Stimulated activated CD4-positive, alpha-beta T cell treated with anti-CD3 and anti-CD28 coated beads, Interleukin-4, amount 100 ng/mL, for 4 hours (primary cell): ENCODE results near the gene TUSC2.

Experiments
- DNase-seq, 2 experiments: peaks; one replicate each; pipeline ENCODE4 v3.0.0-alpha.2; 2020

The TUSC2 gene

GRCh38 chr3:50354186-50354764 lies 26.3 kb upstream of the TUSC2 start:
- DNase-seq = no peak

DNA sequence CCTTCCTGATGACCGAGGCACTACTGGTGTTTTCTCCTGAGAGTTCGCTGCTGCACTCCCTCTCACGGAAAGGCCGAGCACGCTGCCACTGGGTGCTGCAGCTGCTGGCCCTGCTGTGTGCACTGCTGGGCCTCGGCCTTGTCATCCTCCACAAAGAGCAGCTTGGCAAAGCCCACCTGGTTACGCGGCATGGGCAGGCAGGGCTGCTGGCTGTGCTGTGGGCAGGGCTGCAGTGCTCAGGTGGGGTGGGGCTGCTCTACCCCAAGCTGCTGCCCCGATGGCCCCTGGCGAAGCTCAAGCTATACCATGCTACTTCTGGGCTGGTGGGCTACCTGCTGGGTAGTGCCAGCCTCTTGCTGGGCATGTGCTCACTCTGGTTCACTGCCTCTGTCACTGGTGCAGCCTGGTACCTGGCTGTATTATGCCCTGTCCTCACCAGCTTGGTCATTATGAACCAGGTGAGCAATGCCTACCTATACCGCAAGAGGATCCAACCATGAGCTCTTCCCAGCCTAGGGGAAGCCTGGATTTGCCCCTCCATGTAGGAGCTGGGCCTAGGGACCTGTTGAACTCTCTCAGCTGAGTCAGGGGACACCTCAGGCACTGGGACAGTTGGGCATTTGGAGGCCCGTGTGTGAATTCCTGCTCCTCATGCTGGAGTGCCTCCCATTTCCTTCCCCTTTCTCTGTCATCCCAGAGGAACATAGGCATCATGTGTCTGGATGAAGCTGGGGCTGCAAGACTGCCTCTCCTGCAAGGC lies 25.4 kb upstream of the TUSC2 start:
- DNase-seq = no peak

GRCh38 chr3:50352781-50353180 lies 24.8 kb upstream of the TUSC2 start:
- no peak for DNase-seq

DNA sequence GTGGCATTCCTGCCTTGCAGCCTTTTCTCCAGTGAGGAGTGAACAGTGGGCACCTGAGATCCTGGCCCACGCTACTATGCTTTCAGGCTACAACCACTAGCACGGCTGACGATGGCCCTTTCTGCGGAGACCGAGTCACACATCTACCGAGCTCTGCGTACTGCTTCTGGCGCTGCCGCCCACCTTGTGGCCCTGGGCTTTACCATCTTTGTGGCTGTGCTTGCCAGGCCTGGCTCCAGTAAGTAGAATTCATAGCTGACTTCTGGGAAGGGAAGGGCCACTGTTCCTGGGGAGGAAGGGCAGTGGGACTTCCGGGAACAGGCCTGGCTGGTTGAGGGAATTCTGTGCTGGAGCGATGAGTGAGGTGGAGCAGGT lies 23.3 kb upstream of the TUSC2 start:
- no peak for DNase-seq

GRCh38 chr3:50350527-50351322 lies 22.7 kb upstream of the TUSC2 start, which contains the start of the genes CYB561D2 and NPRL2:
CYB561D2 (plus strand) TSS chr3:50350862; CDS start chr3:50351434, 572 bp downstream.
NPRL2 (minus strand) TSS chr3:50350775; CDS start chr3:50350652, 123 bp downstream.
- DNase-seq = peak; percentile 98 to 99

- DNase-seq = no peak
Measured at GRCh38 chr3:50350213-50350526, 22.1 kb upstream of the TUSC2 start.

DNA sequence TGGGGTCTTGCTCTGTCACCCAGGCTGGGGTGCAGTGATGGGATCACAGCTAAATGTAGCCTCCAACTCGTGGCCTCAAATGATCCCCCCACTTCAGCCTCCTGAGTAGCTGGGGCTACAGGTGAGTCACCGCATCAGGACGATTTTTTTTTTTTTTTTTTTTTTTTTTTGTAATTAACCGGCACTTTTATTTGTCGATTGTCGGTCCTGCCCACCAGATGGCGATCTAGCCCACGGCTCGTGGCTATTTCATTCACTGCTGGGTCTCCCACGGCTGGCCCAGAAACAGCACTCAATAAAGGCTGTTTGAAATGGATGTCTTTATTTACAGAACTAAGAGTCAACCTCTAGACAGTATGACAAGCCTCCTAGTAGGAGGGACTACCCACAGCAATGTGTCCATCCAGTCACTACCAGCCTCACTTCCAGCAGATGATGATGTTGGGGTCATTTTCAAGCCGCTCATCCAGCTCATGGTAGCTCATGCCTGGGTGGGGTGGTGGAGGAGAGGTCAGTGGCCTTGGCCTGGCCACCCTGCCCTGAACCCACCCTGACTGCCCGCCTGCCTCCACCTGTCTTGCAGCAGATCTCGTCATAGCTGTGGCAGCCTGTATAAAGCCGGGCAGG lies 19.3 kb upstream of the TUSC2 start:
- peak; percentile 56 to 75 for DNase-seq

DNA sequence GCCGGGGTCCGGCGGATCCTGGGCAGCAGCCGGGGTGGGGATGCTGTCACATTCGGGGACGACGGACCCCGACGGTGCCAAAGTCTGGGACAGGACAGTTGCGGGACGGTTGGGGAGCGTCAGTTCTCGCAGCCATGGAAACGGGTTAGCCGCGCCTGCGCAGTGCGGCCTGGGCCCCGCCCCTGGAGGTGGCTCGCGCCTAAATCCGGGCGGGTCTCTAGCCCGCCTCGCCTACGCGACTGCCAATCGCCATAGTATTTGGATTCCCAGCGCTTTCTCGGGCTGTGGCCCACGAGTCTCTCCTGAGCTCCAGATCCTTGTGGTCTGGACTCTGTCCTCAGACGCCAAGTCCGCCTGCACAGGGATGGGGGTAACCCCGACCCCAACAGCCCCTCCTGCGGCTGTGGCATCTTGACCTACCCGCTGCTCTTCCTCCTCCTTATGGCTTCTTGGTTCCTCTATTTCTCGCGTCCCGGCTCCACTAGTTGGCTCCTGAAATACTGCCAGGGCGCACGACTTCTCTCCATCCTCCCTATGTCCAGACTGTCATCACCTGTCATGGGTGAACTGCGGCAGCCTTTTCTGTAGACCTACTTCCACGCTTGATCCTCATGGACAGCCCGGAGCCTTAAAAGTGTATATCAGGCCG lies 17.7 kb upstream of the TUSC2 start, which contains the start of gene ZMYND10:
Gene ZMYND10 (minus strand): TSS at position 147 of the 649 bp plus-strand sequence. CDS start 153 bp downstream, outside the sequence.
- DNase-seq = peak; percentile 64 to 71

DNA sequence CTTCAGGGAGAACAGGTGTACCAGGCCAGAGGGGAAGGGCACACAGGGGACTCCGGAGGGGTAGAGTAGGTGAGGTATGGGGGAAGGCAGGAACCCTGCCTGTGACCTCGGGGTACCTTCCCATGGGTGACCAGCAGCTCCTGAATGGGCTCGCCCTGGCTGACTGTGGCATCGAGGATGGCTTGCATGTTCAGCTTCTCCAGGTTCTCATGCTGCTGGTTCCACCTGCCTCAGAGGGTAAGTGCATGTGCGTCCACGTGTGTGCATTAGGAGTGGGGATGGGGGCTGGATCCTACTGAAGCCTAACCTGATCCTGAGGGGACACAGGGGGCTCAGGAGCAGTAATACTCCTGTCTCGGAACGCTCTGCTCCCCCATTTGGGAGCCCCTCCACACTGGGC lies 17.0 kb upstream of the TUSC2 start:
- DNase-seq = no peak

DNA sequence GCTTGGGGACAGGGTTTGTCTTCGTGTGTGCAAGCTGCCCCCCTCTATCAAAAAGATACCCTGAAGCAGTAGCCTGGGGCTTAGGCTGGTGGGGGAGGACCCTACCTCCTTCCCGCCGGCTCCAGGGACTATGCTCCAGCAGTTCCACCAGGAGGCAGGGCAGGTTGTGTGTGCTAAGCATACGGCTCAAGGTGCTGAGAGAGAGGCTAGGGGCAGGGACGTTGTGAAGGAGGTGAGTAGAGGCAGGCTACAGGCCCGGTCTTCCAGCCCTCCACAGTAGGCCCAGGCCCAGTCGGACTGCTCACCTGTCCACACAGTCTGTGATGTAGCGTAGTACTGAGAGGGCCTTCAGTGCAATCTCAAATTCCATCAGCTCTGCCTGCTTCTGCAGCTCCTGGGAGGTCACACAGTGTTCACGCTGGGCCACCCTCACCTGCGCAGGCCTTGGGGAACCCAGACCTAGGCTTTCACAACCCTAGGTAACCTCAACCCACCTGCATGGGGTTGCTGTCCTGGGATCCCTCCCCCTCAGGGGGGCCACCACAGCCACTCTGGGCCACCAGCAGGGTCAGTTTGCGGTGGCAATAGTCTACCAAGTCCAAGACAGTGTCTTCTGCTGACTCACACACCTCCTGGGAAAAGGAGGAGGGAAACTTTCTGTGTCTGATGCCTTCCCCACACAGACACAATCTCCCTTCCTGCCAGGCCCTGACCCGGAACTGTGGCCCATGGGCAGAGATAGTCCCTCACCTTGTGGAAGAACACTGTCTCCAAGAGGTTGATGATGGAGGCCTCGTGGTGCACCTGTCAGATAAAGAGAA lies 15.0 kb upstream of the TUSC2 start:
- DNase-seq = no peak

DNA sequence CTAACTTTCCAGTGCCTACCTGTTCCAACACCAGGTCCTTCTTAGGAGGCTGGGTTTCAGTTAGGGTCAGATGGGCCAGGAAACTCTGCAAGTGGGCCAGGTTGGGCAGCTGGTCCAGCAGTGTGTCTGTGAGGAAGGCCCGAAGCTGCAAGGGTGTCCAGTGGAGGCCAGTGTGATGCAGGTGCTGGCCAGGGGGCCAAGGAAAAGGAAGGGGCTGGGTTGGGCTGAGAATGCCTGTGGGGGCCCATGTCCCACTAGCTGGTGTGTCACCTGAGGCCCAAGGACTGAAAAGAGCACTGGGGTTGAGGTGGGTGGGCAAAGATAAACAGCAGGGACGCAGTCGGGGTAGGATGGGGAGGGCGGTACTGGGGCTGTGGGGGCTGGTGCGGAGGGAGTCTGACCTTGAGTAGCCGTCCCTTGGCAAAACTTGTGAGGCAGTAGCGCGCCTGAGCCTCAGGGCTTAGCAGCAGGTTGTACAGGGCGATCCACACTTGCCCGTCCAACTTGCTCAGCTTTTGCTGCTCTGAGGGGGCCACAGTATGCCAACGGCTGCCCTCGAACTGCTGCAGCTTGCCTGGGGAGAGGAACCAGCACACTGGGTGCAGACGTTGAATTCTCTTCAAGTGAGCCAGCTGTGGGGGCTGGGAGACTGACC lies 14.1 kb upstream of the TUSC2 start:
- DNase-seq = no peak

- DNase-seq = no peak
Measured at GRCh38 chr3:50341537-50341936, 13.5 kb upstream of the TUSC2 start.

GRCh38 chr3:50340448-50341329 lies 12.7 kb upstream of the TUSC2 start, which contains the start of gene RASSF1:
RASSF1 (minus strand) TSS chr3:50340836; CDS start chr3:50340805, 31 bp downstream.
- peak; percentile 55 to 65 for DNase-seq

GRCh38 chr3:50340147-50340447 lies 12.1 kb upstream of the TUSC2 start:
- DNase-seq = no peak

DNA sequence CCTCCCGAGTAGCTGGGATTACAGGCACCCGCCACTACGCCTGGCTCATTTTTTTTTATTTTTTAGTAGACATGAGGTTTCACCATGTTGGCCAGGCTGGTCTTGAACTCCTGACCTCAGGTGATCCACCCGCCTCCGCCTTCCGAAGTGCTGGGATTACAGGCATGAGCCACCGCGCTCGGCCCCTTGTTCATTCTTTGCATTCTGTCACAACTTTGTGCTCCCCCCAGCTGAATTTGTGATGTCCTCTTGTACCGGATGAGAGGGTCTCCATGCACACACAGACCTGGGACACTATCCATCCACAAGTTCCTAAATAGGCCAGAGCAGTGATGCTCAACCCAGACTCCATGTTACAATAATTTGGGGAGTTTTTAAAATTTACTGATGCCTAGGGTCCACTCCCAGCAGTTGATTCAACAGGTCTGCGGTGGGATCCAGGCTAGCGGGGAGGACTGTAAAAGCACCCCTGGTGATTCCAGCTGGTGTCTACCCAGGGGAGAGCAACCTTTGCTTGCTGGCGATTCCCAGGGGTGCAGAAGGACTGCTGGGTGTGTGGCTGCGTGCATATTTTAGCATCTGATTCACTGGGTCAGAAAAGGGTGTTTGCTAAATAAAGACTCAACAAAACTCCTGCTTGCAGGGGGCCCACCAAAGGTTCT lies 11.6 kb upstream of the TUSC2 start:
- no peak for DNase-seq

- no peak for DNase-seq
Measured at GRCh38 chr3:50338965-50339364, 10.9 kb upstream of the TUSC2 start.

GRCh38 chr3:50337175-50337861 lies 9.3 kb upstream of the TUSC2 start:
- peak; percentile 93 to 95 for DNase-seq

DNA sequence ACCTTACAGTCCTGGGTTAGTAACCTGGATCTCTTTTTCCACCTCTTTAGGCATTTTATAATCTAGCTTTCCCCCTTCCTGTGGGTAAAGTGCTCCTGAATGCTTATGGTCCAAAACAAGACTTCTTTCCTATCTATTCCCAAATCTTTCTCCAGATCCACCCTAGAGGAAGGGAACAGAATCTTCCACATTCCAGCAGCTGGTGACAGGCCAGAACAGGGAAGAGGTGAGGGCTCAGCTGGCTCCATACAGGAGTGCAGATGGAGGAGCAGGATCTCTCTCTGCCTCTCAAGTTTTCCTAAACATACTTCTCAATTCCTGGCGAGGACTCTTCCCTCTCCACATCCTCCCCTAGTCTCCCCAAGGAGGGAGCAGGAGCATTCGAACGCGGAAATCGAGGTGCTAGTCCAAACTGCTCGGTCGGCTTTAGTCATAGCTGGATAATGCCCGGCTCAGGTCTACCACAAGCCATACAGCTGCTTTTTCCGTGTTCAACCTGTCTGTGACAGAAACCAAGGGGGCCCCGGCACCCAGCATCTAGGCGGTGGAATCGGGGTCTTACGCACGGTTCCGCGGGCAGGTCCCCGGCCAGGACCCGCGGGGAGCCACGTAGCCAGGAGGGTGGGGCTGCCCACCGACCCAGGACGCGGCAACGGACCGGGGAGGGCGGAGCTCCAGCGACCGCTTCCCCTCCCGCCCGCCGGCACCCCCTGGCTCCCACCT lies 8.6 kb upstream of the TUSC2 start:
- peak in 1 of 2 experiments; percentile 51 for DNase-seq
